ENCODE data around the gene MTERF4. TPM values are rescaled to one million over a fixed set of nuclear protein-coding genes. Genes with fewer than 3 reads are reported as not detected.

The MTERF4 gene
- total and polyA plus RNA-seq, 2 of the 4 experiments (the other 2 are of a cell fraction) = 26.6 to 33.3 TPM

DNA sequence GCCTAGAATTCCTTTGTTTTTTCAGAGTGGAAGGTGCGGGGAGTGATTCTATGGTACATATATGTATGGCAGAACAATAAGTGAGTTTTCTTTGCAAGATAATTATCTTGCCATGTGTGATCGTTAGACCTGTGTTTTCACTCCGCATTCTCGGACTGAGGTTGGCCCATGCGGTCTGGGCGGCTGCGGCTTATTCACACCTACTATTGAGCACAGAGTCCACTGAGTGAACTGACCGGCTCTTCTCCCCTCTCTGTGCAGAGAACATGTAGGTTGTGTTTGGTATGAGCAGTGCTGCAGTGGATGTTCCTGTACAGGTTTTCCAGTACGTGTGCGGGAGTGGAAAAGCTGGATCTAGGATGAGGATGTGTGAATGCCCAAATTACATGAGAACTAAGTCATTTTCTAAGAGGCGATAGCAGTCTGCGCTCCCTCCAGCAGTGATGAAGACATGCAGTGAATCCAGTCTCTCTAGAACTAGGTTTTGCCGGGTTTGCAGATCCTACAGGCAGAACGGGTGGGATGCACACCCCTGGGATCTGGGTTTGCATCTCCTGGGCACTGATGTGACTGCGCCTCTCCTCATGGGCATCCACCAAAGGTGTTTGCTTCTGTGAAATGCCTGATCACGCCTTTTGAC, 27.1 kb downstream of the MTERF4 start:
- no peak overlapping the region for H2BK5ac ChIP-seq (ENCODE audit: low read depth, low read length, poor library complexity, severe bottlenecking)
- H2AK9ac ChIP-seq (replicated peaks; ENCODE audit: low read depth, low read length, poor library complexity) = no peak overlapping the region
- ChIA-PET POLR2A (ENCODE audit: unreplicated experiment) (no interaction called here), CTCF (interaction anchor here (0.6 kb wide), 1 partner anchor 132 kb away, joined by 3 read pairs; no protein-coding TSS in a partner anchor)
- H2AFZ ChIP-seq (replicated peaks; ENCODE audit: low read length, poor library complexity) = no peak overlapping the region
- no peaks in the 10 kb centered on the region for H3K79me1 ChIP-seq (ENCODE audit: low read depth in 1 of 2, low read length in 2 of 2)
- H3K27ac ChIP-seq (ENCODE audit: insufficient read depth, low read length) = no peak overlapping the region
- no peak overlapping the region for H3K14ac ChIP-seq (replicated peaks; ENCODE audit: low read depth, low read length)
- WGBS, 2 experiments (ENCODE audit: extremely low coverage in 2 of 2, insufficient read length in 1 of 2) = 100% methylated on average over 3 of the region's 16 CpGs; no CpG with 5 or more reads in 1 of the 2 experiments
- H2BK20ac ChIP-seq (ENCODE audit: low read depth, low read length) = no peak overlapping the region
- no peaks in the 10 kb centered on the region for H3K9me3 ChIP-seq (ENCODE audit: control insufficient read depth, insufficient read depth, low read length)
- no peak for TF ChIP-seq POLR2A (IDR thresholded peaks at IDR 0.05; ENCODE audit: low read depth, low read length)
- no peak for TF ChIP-seq BHLHE40 (IDR thresholded peaks at IDR 0.05; ENCODE audit: low read depth, low read length)
- TF ChIP-seq RCOR1 (IDR thresholded peaks at IDR 0.05; ENCODE audit: insufficient replicate concordance, low read length) = no peak
- TF ChIP-seq, protein P1, sequence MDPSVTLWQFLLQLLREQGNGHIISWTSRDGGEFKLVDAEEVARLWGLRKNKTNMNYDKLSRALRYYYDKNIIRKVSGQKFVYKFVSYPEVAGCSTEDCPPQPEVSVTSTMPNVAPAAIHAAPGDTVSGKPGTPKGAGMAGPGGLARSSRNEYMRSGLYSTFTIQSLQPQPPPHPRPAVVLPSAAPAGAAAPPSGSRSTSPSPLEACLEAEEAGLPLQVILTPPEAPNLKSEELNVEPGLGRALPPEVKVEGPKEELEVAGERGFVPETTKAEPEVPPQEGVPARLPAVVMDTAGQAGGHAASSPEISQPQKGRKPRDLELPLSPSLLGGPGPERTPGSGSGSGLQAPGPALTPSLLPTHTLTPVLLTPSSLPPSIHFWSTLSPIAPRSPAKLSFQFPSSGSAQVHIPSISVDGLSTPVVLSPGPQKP (IDR thresholded peaks at IDR 0.05; ENCODE audit: borderline replicate concordance, low read depth, low read length) = no peak
- no peak for TF ChIP-seq MXI1 (IDR thresholded peaks at IDR 0.05; ENCODE audit: borderline replicate concordance, low read depth, low read length)
- no peak for TF ChIP-seq FOS (IDR thresholded peaks at IDR 0.05; ENCODE audit: low read depth, low read length)
- TF ChIP-seq, protein P2, sequence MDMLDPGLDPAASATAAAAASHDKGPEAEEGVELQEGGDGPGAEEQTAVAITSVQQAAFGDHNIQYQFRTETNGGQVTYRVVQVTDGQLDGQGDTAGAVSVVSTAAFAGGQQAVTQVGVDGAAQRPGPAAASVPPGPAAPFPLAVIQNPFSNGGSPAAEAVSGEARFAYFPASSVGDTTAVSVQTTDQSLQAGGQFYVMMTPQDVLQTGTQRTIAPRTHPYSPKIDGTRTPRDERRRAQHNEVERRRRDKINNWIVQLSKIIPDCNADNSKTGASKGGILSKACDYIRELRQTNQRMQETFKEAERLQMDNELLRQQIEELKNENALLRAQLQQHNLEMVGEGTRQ (IDR thresholded peaks at IDR 0.05; ENCODE audit: low read depth, low read length) = no peak
- no peak for TF ChIP-seq RFX5 (IDR thresholded peaks at IDR 0.05; ENCODE audit: low read depth, low read length)
- TF ChIP-seq RAD21 (IDR thresholded peaks at IDR 0.05; ENCODE audit: low read length) = no peak
- no peak for TF ChIP-seq SMC3 (IDR thresholded peaks at IDR 0.05; ENCODE audit: low read depth, low read length)
- no peak for TF ChIP-seq MAFK (IDR thresholded peaks at IDR 0.05; ENCODE audit: low read depth, low read length)
- no peak for TF ChIP-seq CHD1 (IDR thresholded peaks at IDR 0.05; ENCODE audit: low read depth, low read length)
- no peak for TF ChIP-seq MAZ (IDR thresholded peaks at IDR 0.05; ENCODE audit: borderline replicate concordance, low read depth, low read length)
- TF ChIP-seq NFE2L2 (IDR thresholded peaks at IDR 0.05; ENCODE audit: low read depth, low read length) = no peak
- H4K20me1 ChIP-seq (ENCODE audit: insufficient read depth, low read length) = no peaks in the 10 kb centered on the region
- ATAC-seq (ENCODE audit: low read depth) (no peak), DNase-seq (no peak)
- no peak overlapping the region for H3K4ac ChIP-seq (ENCODE audit: low read depth, low read length)
- H3K4me2 ChIP-seq (ENCODE audit: low read depth, low read length) = no peak overlapping the region
- intact Hi-C loops (cut with micrococcal nuclease) = loop anchor here (5.0 kb wide), 1 partner anchor 163 kb away; no protein-coding TSS in a partner anchor
- no peaks in the 10 kb centered on the region for H3K27me3 ChIP-seq (ENCODE audit: control insufficient read depth, insufficient read depth, low read length)
- in situ Hi-C loops (cut with MboI; ENCODE audit: low sequenced_read_pairs) = loop anchor here (10.0 kb wide), 1 partner anchor 220 kb away; no protein-coding TSS in a partner anchor
- no peak overlapping the region for H2BK15ac ChIP-seq (ENCODE audit: low read depth, low read length)
- no peak overlapping the region for H4K91ac ChIP-seq (ENCODE audit: insufficient read depth, low read depth, low read length)
- no peak overlapping the region for H3K56ac ChIP-seq (ENCODE audit: extremely low read depth, insufficient read depth, low read length)
- dilution Hi-C loops (cut with HindIII; ENCODE audit: low sequenced_read_pairs, unreplicated experiment) = no loop called here
- no peak overlapping the region for H2BK120ac ChIP-seq (ENCODE audit: low read depth, low read length)
- H3K9ac ChIP-seq (ENCODE audit: low read depth, low read length) = no peak overlapping the region
- no peaks in the 10 kb centered on the region for H3K9me1 ChIP-seq (ENCODE audit: insufficient read depth, low read length)
- no peaks in the 10 kb centered on the region for H3K4me1 ChIP-seq (ENCODE audit: control insufficient read depth, insufficient read depth, low read length)
- H3K18ac ChIP-seq (ENCODE audit: low read depth, low read length) = no peak overlapping the region
- H4K5ac ChIP-seq (ENCODE audit: low read depth, low read length) = no peak overlapping the region
- no peak overlapping the region for H2AK5ac ChIP-seq (ENCODE audit: low read depth, low read length)
- peaks cover 31% of the 10 kb centered on the region; the same call in 1 of the 2 replicates for H3K36me3 ChIP-seq (ENCODE audit: control insufficient read depth, insufficient read depth, low read length)
- no TSS peak for BruUV-seq (replicated peaks)
- no peak overlapping the region for H3K4me3 ChIP-seq (ENCODE audit: insufficient read depth, low read depth, low read length)
- H3K23ac ChIP-seq (ENCODE audit: low read depth, low read length) = no peak overlapping the region
- no peak overlapping the region for H4K8ac ChIP-seq (ENCODE audit: low read depth in 2 of 2, low read length in 2 of 2)

Measured in IMR-90 (cell line).